HG03575 (cell line): ENCODE data around the gene HTR4.

Experiments used
- ATAC-seq: cut with Tn5 transposase; IDR thresholded peaks from one replicate; pipeline ENCODE4 v1.9.1; 2021; ENCODE audit not compliant: unreplicated experiment, insufficient number of reproducible peaks, low FRiP score; ENCODE audit errors: extremely low read depth

The HTR4 gene

GRCh38 chr5:148623101-148623500 lies 31.2 kb downstream of the HTR4 start:
- no peak for ATAC-seq

GRCh38 chr5:148620696-148621095 lies 33.6 kb downstream of the HTR4 start:
- ATAC-seq, result peak; percentile 84

- no peak for ATAC-seq
Observed at GRCh38 chr5:148620091-148620490, 34.2 kb downstream of the HTR4 start.

- ATAC-seq, result no peak
Observed at GRCh38 chr5:148619484-148619883, 34.8 kb downstream of the HTR4 start.

GRCh38 chr5:148615644-148616275 lies 38.6 kb downstream of the HTR4 start:
- no peak for ATAC-seq

GRCh38 chr5:148607406-148607805 lies 46.9 kb downstream of the HTR4 start:
- no peak for ATAC-seq

GRCh38 chr5:148606296-148606695 lies 48.0 kb downstream of the HTR4 start:
- ATAC-seq, result no peak

GRCh38 chr5:148599187-148599586 lies 55.1 kb downstream of the HTR4 start:
- ATAC-seq, result no peak

- ATAC-seq, result no peak
Observed at GRCh38 chr5:148595697-148596096, 58.6 kb downstream of the HTR4 start.

GRCh38 chr5:148586796-148587195 lies 67.5 kb downstream of the HTR4 start:
- no peak for ATAC-seq

- no peak for ATAC-seq
Observed at GRCh38 chr5:148585988-148586387, 68.3 kb downstream of the HTR4 start.

GRCh38 chr5:148584103-148584502 lies 70.2 kb downstream of the HTR4 start:
- ATAC-seq, result no peak

GRCh38 chr5:148583421-148583965 lies 70.8 kb downstream of the HTR4 start:
- no peak for ATAC-seq

GRCh38 chr5:148574167-148574566 lies 80.2 kb downstream of the HTR4 start:
- ATAC-seq, result no peak

GRCh38 chr5:148573374-148573773 lies 81.0 kb downstream of the HTR4 start:
- ATAC-seq, result no peak

GRCh38 chr5:148569948-148570347 lies 84.4 kb downstream of the HTR4 start:
- ATAC-seq, result no peak

- no peak for ATAC-seq
Observed at GRCh38 chr5:148565148-148565547, 89.2 kb downstream of the HTR4 start.

GRCh38 chr5:148563021-148563420 lies 91.3 kb downstream of the HTR4 start:
- no peak for ATAC-seq

- no peak for ATAC-seq
Observed at GRCh38 chr5:148561801-148562311, 92.5 kb downstream of the HTR4 start.

- ATAC-seq, result no peak
Observed at GRCh38 chr5:148559461-148559860, 94.9 kb downstream of the HTR4 start.

GRCh38 chr5:148558892-148559291 lies 95.4 kb downstream of the HTR4 start:
- no peak for ATAC-seq
